ENCODE data around the gene MUC15. TPM values are rescaled to one million over a fixed set of nuclear protein-coding genes. Genes with fewer than 3 reads are reported as not detected.

MUC15 gene
- total RNA-seq, 1 experiment from 2014 or later, result not detected

- Histone ChIP-seq H4K20me1 (ENCODE audit: low read length) (no peaks in the 10 kb centered on the region), H3K79me2 (ENCODE audit: low read length) (no peaks in the 10 kb centered on the region), H2AFZ (ENCODE audit: low read length) (no peak overlapping the region), H3K9me2 (replicated peaks; ENCODE audit: low read length) (no peaks in the 10 kb centered on the region), H3K4me3 (ENCODE audit: low read length) (no peak overlapping the region), H3K9ac (ENCODE audit: low read length) (no peak overlapping the region), H3F3A (ENCODE audit: low read length, unreplicated experiment) (no peaks in the 10 kb centered on the region), H3K27me3 (ENCODE audit: low read length) (peaks cover 25% of the 10 kb centered on the region), H3K4me2 (ENCODE audit: low read length) (no peak overlapping the region), H3K4me1 (ENCODE audit: insufficient read depth, low read length) (no peaks in the 10 kb centered on the region), H3K27ac (ENCODE audit: low read length) (no peak overlapping the region), H3K9me3 (ENCODE audit: low read length) (no peaks in the 10 kb centered on the region), H3K36me3 (ENCODE audit: low read depth, low read length) (no peaks in the 10 kb centered on the region)
- no peak for DNase-seq
- no peak for TF ChIP-seq EZH2 (IDR thresholded peaks at IDR 0.05; ENCODE audit: low read length, unreplicated experiment)
- TF ChIP-seq EZH2phosphoT487 (IDR thresholded peaks at IDR 0.05; ENCODE audit: borderline replicate concordance, low read length), result no peak
- TF ChIP-seq, protein P1, sequence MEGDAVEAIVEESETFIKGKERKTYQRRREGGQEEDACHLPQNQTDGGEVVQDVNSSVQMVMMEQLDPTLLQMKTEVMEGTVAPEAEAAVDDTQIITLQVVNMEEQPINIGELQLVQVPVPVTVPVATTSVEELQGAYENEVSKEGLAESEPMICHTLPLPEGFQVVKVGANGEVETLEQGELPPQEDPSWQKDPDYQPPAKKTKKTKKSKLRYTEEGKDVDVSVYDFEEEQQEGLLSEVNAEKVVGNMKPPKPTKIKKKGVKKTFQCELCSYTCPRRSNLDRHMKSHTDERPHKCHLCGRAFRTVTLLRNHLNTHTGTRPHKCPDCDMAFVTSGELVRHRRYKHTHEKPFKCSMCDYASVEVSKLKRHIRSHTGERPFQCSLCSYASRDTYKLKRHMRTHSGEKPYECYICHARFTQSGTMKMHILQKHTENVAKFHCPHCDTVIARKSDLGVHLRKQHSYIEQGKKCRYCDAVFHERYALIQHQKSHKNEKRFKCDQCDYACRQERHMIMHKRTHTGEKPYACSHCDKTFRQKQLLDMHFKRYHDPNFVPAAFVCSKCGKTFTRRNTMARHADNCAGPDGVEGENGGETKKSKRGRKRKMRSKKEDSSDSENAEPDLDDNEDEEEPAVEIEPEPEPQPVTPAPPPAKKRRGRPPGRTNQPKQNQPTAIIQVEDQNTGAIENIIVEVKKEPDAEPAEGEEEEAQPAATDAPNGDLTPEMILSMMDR (conservative IDR thresholded peaks at IDR 0.05; ENCODE audit: low read depth, low read length), result no peak
- ATAC-seq, result no peak
- ChIA-PET CTCF (no interaction called here), POLR2A (ENCODE audit: unreplicated experiment) (no interaction called here)
- BruUV-seq (replicated peaks), result no TSS peak
- intact Hi-C loops (cut with micrococcal nuclease), result no loop called here
Measured at GRCh38 chr11:26557666-26558065, 14.4 kb downstream of the MUC15 start.

DNA sequence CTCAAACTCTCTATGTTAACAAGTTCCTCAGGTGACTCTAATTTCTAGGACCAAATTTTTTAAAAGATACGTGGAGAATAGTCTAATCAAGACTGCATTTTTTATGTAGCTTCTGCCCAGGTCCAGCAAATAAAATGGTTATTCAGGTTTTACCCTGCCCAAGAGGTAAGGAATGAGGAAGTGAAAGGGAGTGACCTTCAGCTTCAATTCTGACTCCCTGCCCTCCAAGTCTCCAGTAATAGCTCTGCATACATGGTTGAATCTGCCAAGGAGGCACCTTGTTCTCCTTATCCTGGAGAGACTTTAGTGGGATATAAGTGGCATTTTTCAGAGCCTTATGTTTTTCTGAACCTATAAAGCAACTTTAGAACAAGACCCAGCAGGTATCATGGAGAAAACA, 15.5 kb downstream of the MUC15 start:
- Histone ChIP-seq H3K9me3 (ENCODE audit: low read length) (no peaks in the 10 kb centered on the region), H3K9ac (ENCODE audit: low read length) (no peak overlapping the region), H3K4me1 (ENCODE audit: insufficient read depth, low read length) (no peaks in the 10 kb centered on the region), H3K4me2 (ENCODE audit: low read length) (no peak overlapping the region), H2AFZ (ENCODE audit: low read length) (no peak overlapping the region), H3K27me3 (ENCODE audit: low read length) (peaks cover 32% of the 10 kb centered on the region), H3K9me2 (replicated peaks; ENCODE audit: low read length) (no peaks in the 10 kb centered on the region), H3K36me3 (ENCODE audit: low read depth, low read length) (no peaks in the 10 kb centered on the region), H3K4me3 (ENCODE audit: low read length) (no peak overlapping the region), H4K20me1 (ENCODE audit: low read length) (no peaks in the 10 kb centered on the region), H3K27ac (ENCODE audit: low read length) (no peak overlapping the region), H3F3A (ENCODE audit: low read length, unreplicated experiment) (no peaks in the 10 kb centered on the region), H3K79me2 (ENCODE audit: low read length) (no peaks in the 10 kb centered on the region)
- no peak for DNase-seq
- ChIA-PET CTCF (no interaction called here), POLR2A (ENCODE audit: unreplicated experiment) (no interaction called here)
- intact Hi-C loops (cut with micrococcal nuclease), result no loop called here
- no peak for ATAC-seq
- BruUV-seq (replicated peaks), result no TSS peak
- TF ChIP-seq, protein P1 (conservative IDR thresholded peaks at IDR 0.05; ENCODE audit: low read depth, low read length), result no peak
- TF ChIP-seq EZH2 (IDR thresholded peaks at IDR 0.05; ENCODE audit: low read length, unreplicated experiment), result no peak
- no peak for TF ChIP-seq EZH2phosphoT487 (IDR thresholded peaks at IDR 0.05; ENCODE audit: borderline replicate concordance, low read length)

DNA sequence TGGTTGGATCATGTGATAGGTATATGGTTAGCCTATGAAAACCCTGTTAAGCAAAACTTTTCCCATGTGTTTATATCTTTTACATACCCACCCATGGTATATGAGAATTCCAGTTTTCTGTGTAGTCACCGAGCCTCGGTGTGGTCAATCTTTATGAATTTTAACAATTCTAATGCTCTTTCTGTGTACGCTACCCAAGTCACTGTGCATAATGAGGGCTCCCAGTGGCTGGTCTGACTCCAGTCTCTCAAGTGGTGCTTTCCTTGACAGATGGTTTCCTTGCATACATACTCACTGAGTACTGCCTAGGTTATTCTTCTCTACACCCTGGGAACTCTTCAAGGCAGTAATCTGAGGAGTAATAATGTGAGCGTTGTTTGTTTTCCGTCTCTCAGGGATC, 17.6 kb downstream of the MUC15 start:
- Histone ChIP-seq H4K20me1 (ENCODE audit: low read length) (no peaks in the 10 kb centered on the region), H3K79me2 (ENCODE audit: low read length) (no peaks in the 10 kb centered on the region), H3K27me3 (ENCODE audit: low read length) (peaks cover 32% of the 10 kb centered on the region), H3K9me3 (ENCODE audit: low read length) (no peaks in the 10 kb centered on the region), H2AFZ (ENCODE audit: low read length) (no peak overlapping the region), H3K4me3 (ENCODE audit: low read length) (no peak overlapping the region), H3K27ac (ENCODE audit: low read length) (no peak overlapping the region), H3K9ac (ENCODE audit: low read length) (no peak overlapping the region), H3K4me1 (ENCODE audit: insufficient read depth, low read length) (no peaks in the 10 kb centered on the region), H3F3A (ENCODE audit: low read length, unreplicated experiment) (no peaks in the 10 kb centered on the region), H3K9me2 (replicated peaks; ENCODE audit: low read length) (no peaks in the 10 kb centered on the region), H3K4me2 (ENCODE audit: low read length) (no peak overlapping the region), H3K36me3 (ENCODE audit: low read depth, low read length) (no peaks in the 10 kb centered on the region)
- ATAC-seq (no peak), DNase-seq (no peak)
- ChIA-PET CTCF (no interaction called here), POLR2A (ENCODE audit: unreplicated experiment) (no interaction called here)
- intact Hi-C loops (cut with micrococcal nuclease), result no loop called here
- TF ChIP-seq, protein P1 (conservative IDR thresholded peaks at IDR 0.05; ENCODE audit: low read depth, low read length), result no peak
- TF ChIP-seq EZH2 (IDR thresholded peaks at IDR 0.05; ENCODE audit: low read length, unreplicated experiment) (no peak), EZH2phosphoT487 (IDR thresholded peaks at IDR 0.05; ENCODE audit: borderline replicate concordance, low read length) (no peak)
- no TSS peak for BruUV-seq (replicated peaks)

Measured in PC-3 (cell line).